ENCODE data around the gene GSG1L. TPM values are rescaled to one million over a fixed set of nuclear protein-coding genes. Genes with fewer than 3 reads are reported as not detected.
"Not testable (repeated sequence)": the region's sequence is repeated elsewhere in the genome, so short reads cannot be mapped to it uniquely, and the experiment has no call there.

GSG1L gene
- total RNA-seq, 1 experiment from 2014 or later = not detected

DNA sequence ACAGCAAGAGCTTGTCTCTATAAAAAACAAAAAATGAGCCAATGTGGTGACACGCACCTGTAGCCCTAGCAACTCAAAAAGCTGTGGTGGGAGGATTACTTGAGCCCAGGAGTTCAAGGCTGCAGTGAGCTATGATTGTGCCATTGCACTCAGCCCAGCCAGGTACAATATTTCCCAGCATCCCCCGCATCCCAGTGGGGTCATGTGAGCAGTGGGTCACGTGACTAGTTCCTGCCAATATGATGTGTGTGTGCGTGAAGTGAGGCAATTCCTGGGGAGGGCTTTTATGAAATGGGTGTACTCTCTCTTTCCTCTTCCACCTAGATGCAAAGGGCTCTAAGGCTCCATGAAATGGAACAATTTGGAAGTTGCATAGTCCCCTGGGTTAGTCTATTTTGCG is 81.3 kb downstream of the GSG1L start:
- peak; percentile 8 for DNase-seq (ENCODE audit: low spot score)

DNA sequence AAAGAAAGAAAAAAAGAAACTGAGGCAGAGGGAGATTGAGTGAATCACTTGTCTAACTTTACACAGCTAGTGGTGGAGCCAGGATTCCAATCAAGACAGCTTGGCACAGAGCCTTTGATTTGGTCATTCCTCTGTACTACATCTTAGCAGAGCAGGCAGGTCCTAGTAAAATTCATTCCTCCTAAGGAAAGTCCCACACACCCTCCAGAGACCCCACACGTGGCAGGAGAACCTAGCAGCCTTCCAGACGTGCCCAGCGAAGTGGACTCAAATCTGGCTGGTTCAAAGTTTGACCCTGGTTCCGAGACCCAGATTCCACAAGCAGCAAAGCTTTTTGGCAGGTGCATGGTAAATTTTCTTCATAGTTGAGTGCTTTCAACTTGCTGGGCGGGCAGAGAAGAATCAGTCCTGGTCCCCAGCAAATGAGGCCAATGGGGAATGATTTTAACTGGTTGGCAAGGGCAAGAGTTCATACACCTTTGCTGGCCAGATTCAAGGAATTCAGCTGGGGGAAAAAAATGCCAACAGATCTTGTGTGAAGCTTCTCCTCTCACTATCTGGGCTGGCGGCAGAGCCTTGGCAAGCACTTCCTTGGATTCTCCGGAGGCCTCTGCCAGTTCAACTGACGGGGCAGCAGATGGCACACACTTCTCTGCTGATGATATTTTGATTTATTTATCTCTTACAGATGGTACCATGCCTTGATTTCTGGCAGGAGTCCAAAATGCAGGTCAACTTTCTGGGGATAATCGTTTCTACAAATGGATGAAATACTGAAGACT is 82.4 kb downstream of the GSG1L start:
- DNase-seq (ENCODE audit: low spot score) = no peak

DNA sequence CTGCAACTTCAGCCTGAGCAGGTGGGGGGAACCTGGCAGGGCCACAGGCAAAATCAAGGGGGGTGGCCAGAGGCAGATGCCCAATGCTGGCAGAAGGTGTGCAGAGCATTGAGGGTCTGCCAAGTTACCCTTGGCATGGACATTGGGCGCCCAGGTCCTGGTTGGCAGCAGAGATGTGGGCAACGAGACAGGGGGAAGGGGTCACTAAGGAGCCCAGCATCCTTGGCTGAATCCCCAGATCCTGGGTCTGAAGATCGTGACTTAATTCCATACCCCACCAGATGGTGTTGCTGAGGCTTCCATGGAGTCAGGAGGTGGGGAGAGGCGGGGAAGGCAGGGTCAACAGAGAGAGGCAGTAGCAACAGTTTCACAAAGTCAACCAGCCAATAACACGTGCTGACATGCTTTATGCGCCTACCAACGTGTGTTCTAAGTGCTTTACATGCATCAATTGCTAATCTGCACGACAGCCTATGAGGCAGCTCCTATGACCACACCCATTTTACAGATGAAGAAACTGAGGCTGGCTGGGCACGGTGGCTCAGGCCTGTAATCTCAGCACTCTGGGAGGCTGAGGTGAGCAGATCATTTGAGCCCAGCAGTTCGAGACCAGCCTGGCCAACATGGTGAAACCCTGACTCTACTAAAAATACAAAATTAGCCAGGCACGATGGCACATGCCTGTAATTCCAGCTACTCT is 83.3 kb downstream of the GSG1L start:
- no peak for DNase-seq (ENCODE audit: low spot score)

DNA sequence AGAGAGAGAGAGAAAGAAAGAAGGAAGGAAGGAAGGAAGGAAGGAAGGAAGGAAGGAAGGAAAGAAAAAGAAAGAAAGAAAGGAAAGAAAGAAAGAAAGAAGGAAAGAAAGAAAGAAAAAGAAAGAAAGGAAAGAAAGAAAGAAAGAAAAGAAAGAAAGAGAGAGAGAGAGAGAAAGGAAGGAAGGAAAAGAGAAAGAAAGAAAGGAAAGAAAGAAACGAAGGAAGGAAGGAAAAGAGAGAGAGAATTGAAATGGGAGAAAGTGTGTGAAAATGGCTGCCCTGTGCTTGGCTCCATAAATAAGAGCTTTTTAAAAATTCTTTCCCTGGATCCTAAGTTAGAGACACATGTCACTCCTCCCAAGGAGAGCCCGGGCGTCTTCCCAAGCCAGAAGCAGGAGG is 83.8 kb downstream of the GSG1L start:
- not testable (repeated sequence) for DNase-seq (ENCODE audit: low spot score)

DNA sequence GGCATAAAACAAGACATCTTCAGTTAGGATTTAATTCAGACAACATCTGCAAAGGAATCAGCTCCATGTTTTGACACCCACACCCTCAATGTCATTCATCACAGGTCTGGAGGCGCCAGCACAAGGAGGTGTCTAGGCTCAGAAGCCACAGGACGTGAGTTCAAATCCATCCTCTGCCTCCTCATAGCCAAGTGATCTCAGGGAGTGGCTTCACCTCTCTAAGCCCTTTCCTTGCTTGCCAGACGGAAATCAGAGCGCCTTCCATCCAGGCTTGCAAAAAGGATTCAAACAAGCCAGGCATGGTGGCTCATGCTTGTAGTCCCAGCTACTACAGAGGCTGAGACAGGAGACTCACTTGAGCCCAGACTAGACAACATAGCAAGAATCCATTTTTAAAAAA is 84.6 kb downstream of the GSG1L start:
- no peak for DNase-seq (ENCODE audit: low spot score)

DNA sequence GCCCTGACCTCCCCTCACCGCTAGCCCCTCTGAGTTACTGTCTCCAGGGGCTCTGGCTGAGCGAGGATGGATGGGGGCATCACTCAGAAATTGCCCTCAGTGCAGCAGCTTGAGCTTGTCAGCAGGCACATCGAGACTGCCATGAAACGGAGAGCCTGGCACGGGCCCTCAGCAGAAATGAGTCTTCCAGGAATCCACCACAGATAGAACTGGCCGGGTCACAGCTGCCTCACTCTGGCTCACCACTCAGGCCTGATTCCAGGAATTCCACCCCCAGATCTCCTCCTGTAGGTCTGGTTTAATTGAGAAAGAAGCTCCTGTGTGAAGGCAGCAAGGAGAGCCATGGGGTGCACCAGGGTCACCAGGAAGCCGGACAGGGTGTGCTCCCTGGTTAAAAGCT is 85.5 kb downstream of the GSG1L start:
- no peak for DNase-seq (ENCODE audit: low spot score)

DNA sequence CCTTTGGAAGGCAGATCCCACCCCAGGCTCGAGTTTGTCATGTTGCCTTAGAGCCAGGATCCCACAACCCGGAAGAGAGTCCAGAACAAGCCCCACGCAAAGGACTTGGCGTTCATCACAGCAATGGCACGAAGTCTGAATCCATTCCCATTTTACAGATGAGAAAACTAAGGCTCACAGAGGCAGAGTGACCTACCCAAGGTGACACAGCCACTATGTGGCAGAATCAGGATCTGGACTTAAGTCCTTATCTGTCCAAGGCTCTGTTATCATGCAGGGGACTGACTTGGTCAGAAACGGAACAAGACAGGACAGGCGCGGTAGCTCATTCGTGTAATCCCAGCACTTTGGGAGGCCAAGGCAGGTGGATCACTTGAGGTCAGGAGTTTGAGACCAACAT is 86.5 kb downstream of the GSG1L start:
- no peak for DNase-seq (ENCODE audit: low spot score)

DNA sequence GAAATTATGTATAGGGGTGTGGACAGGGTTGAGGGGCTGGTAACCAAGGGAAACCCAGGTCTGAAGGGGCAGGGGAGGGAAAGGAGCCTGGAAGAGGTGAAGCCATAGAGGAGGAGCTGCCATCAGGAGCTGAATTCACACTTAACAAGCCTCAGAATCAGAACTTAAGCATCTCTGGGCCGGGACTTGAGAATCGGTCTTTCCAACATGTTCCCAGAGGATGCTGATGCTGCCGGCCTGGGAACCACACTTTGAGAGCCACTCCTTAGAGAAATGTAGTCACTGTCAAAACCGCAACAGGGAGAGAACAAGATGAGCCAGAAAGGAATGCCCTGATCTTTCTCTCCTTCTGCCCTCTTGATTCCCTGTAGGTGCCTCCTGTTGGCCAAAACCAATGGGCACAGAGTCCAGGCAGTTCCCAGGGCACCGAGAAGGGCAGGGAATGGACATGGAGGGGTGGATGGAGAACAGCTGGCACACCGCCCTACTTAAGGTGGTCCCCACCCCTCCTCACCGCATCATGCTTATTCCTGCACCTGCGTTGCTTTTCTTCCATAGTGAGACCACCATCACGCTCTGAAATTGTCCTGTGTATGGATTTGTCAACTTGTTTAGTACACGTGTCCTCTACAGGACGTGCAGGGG is 88.5 kb downstream of the GSG1L start:
- DNase-seq (ENCODE audit: low spot score) = no peak

DNA sequence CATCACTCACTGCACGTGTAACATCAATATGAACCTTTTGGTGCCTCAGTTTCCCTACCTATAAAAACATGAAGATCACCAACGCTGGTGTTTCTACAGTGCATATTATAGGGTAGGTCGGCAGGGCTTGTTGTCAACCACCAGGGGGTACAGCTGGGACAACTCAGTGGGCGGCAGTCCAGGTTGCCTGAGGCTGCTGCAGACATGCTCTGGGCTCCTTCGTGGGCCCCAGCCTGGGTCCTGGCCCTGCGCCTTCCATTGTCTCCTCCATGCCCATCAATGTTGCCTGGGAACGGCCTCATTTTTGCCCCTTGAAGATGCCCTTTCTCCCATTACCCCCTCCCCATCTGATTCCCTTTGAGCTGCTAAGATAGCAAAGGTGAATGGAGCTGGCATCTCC is 89.8 kb downstream of the GSG1L start:
- no peak for DNase-seq (ENCODE audit: low spot score)

DNA sequence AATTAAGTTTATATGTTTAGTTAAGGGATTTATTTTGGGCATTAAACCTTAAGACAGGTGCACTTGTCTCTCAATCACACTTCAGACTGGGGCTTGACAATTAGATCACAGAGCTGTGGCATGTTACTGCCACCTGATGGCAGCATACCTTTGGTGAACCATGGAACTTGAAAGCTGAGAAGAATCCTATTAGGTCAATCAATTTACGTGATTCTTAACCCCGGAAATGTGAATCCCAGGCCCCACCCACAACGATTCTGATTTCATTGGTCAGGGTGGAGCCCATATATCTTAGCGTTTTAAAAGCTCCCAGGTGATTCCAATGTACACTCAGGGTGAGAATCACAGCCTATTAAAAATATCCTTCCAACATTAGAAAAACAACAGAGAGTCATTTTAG is 91.0 kb downstream of the GSG1L start:
- DNase-seq (ENCODE audit: low spot score) = peak; percentile 64

DNA sequence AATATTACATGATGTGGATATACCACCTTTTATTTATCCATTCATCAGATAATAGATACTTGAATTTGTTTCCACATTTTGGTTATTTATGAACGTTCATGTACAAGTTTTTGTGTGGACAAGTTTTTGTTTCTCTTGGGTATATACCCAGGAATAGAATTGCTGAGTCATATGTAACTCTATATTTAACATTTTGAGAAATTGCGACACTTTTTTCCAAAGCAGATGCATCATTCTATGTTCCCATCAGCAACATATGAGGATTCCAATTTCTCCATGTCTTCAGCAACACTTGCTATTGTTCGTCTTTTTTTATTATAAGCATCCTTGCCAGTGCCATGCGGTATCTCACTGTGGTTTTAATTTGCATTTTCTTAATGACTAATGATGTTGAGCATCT is 93.9 kb downstream of the GSG1L start:
- DNase-seq (ENCODE audit: low spot score) = no peak

DNA sequence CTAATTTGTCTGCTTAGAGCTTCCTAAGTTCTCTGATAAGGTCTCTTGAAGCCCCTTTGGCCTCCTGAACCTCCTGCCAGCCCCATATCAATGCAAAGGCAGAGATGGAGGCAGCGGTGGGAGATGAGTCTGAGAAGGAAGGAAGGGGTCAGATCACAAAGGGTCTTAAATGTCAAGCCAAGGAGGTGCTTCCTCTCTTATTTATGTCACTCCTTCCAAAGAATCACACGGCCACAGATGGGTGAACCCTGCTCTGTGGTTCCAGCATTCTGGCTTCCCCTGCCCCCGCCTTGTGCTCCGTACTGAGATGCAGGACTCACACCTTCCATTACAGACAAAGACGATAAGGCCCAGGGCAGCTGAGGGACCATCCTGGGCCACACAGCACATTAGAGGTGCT is 96.3 kb downstream of the GSG1L start:
- no peak for DNase-seq (ENCODE audit: low spot score)

DNA sequence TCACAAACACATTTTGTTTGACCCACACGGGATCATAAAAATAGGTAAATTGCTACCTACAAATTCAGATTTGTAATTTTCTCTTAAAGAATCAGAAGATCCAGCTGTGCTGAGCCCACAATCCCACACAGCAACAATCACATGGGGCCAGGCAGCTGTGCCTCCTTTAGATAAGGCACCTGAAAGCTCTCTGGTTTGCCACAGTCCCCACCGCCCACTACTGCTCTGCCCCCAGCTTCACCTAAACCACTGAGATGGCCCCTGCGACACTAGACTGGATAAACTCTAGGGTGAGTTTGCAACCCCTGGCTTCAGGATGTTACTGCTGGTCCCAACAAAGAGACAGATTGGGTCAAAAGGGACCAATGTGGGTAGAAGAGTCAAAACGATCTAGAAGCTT is 96.8 kb downstream of the GSG1L start:
- DNase-seq (ENCODE audit: low spot score) = no peak

DNA sequence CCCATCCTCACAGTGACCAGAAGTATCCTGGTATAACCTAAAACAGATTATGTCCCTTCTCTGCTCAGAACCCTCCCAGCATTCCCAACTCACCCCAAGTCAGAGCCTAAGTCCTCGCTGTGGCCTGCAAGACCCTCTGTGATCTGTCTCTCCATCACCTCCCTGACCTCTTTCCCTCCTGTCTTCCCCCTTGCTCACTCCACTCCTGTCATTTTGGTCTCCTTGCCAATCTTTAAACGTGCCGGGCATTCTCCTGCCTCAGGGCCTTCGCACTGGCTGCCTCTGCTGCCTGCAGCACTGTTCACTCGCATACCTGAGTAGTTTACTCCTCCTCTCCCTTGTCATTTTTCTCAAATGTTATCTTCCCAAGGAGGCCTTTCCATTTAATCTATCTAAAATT is 97.7 kb downstream of the GSG1L start:
- no peak for DNase-seq (ENCODE audit: low spot score)

DNA sequence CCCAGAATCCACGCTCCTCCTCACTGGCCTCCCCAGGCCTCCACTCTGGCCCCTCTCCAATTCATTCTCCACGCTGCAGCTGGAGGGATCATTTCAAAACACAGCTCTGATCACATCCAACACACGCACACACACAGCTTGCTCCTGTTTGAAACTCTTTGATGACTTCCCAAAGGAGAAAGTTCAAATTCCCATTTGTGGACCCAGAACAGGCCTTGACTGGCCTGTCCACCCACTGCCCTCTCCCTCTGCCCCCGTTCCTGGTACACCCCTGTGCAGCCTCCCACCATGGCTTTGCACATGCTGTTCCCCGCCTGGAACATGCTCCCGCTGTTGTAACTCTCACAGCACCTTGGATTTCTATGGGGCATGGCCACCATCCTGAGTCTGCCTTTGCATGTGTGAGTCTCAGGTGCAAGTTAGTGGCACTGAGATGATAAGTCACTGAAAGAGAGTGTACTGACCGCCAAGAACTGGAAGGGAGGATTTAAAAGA is 100.0 kb downstream of the GSG1L start:
- no peak for DNase-seq (ENCODE audit: low spot score)

DNA sequence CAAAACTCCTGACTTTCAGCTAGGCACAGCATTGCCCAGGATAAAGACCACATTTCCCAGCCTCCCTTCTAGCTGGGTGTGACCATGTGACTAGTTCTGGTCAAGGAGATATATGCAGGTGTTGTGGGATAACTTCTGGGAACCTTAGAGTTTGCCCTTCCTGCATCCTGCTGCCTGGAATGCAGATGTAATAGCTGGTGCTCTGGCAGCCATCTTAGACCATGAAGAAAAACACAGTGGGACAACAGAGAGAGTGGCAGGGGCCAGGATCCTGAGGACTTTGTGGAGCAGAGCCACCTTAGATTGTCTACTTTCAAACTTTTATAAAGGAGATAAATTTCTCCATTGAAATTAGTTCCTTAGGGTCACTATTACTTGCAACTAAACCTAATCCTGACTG is 101.3 kb downstream of the GSG1L start:
- DNase-seq (ENCODE audit: low spot score) = no peak

DNA sequence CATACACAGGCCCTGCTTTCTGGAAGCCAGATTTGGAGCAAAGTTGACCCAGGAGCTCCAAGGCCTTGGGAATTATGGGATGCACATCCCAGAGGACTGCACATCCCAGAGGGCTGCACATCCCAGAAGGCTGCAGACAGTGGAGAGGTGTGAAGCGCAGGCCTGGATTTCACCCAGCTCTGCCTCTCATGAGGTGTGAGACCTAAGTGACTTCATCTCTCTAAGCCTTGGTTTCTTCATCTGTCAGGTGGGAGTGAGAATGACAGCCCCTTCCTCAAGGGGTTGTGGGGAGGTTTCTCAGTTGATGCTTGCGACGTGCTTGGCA is 102.3 kb downstream of the GSG1L start:
- no peak for DNase-seq (ENCODE audit: low spot score)

DNA sequence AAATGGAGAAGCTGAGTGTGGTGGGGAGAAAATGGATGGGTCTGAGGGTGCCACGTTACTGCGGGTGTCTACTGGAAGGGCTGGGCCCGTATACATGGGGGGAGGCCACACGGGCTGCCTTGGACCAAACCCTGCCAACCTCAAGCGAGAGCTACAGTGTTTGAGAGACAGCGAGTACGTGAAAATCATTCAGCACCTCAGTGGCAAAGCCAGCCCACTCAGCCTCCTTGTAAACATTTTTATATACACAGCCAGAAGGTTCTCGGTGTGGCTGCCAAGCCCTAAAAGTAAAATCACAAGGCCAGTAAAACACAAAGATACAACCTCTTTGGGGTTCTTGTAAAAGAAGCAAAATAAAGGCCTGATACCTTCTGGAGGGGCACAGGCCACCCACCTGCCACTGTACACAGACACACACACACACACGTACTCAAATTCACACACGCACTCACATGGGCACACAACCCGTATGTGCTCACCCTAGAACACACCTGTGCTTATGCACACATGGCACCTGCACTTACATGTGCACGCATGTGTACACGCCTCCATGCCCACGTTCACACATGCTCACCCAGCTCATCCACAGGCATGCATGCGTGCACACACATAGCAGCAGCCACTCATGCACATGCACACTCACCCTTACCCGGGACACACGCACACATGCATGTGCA is 102.8 kb downstream of the GSG1L start:
- no peak for DNase-seq (ENCODE audit: low spot score)

DNA sequence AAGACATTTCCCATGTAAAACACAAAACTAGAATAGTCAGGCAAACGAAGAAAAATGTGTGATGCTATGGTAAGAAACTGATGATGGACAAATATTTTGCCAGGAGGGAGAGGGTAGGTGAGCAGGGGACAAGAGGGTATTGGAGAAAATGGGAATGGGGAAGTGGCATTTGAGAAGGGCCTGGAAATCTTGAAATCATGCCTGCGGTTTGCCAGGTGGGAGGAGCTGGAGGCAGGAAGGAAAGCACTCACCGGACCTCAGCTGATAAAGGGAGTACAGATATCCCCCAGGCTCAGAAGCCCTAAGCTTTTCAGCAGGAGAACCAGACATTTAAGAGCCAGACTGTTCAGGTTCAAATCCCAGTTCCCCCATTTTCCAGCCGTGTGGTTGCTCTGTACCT is 103.6 kb downstream of the GSG1L start:
- no peak for DNase-seq (ENCODE audit: low spot score)

DNA sequence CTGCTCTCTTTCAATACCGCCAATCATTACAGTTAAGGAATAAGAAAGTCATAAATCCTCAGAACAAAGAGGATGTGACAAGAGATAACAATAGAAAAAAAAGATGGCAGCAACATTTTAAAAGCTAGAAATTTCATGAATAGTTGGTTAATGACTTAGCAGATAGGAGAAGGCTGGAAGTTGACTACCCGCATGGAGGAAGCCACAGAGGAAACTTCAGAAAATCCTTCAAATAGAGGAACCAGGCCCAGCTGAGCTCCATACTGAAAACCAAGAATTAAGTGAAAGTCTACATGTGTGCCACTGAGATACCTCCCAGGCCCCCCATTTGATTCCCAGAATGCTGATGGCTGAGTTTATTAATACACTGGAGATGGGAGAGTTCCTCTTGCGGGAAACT is 109.3 kb downstream of the GSG1L start:
- no peak for DNase-seq (ENCODE audit: low spot score)

DNA sequence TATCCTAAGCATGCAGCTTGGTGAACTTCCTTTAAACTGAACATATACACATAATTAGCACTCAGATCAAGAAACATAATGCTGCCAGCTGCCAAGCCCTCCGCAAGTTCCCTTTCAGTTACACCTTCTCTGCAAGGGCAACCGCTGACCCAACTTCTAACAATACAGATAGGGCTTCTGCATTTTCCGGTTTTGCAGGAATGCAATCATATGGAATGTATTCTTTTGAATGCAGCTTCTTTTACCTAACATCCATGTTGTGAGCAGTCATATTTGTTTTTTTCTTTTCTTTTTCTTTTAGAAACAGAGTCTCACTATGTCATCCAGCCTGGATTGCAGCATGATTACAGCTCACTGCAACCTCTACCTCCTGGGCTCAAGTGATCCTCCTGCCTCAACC is 110.7 kb downstream of the GSG1L start:
- no peak for DNase-seq (ENCODE audit: low spot score)

DNA sequence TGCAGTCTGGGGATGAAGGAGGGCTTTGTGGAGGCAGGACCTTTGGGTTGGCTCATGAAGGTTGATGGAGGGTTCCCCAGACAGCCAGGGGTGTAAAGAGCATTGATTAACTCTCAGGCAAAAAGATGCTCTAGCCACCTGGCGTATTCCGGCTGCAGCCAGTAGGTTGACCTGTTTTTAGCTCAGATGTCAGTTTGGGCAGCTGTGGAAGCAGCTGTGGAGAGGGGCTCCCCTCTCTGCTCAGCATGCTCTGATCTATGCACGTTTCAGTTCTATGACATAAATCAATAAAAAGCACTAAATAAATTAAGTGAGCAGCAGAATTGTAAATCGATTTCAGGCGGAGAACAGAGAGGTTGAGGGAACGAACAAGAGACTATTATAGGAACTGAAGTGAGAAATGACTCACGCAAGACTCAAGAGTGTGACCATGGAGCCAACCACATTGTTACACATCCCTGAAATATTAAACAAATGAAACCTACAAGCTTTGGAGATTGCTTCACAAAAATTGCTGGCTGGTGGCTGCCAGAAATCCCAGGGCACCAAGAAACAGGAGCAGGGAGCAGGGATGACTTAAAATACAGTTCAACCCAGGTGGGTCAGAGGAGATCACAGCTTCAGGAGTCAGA is 111.9 kb downstream of the GSG1L start:
- no peak for DNase-seq (ENCODE audit: low spot score)

All from HT-29 (cell line).